ENCODE measurements around the gene KIAA1217. TPM values are rescaled to one million over a fixed set of nuclear protein-coding genes. Genes with fewer than 3 reads are reported as not detected.

The KIAA1217 gene
- total RNA-seq, 1 experiment from 2014 or later: 23.4 TPM

DNA sequence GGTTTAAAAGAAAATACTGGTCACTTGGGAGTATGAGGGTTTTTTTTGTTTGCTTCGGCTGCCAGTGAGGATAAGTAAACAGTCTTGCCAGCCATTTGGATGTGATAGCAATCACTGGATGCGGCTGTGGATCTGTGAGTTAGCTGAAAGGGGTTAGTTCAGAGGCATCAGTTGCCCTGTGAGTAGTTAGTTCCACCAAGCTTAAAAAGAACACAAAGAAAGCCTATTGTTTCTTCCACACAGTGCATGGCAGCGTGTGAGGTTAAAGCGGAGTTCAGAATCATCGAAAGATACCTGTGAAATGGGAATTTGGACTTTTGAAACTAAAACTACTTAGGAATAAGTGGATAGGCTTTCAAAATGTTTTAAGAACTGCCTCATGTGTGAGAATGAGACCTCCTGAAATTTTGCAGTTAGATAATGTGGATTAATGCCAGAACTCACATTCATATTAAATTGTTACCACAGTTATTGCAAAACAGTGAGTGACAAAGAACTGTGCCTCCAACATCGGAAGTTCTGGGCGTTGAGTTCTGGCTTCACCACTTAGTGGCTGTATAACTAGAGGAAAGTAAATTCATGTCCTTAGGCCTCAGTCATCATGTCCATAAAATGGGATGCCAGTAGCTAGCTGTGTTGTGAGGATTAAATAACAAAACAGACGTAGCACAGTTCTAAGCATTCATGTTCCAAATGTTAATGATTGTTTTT, 31.3 kb downstream of the KIAA1217 start:
- CTCF ChIA-PET: interaction anchor here (0.6 to 1.4 kb wide), 3 partner anchors 8 to 164 kb away, joined by 3 to 5 read pairs (median 4); no protein-coding TSS in a partner anchor
- no peak for ATAC-seq

GRCh38 chr10:24241536-24242040, 32.6 kb downstream of the KIAA1217 start:
- CTCF ChIA-PET: no interaction called here

More for the DNA sequence above, 31.3 kb downstream of the KIAA1217 start:
- Mint-ChIP-seq H3K36me3 (no peaks in the 10 kb centered on the region), H3K4me3 (peak overlapping the region; percentile 52), H3K9me3 (no peaks in the 10 kb centered on the region), H3K4me1 (peaks cover 51% of the 10 kb centered on the region), H3K27me3 (ENCODE audit: low read depth) (no peaks in the 10 kb centered on the region), H3K27ac (peak overlapping the region; percentile 89)
- TF ChIP-seq ZNF396 (CRISPR knock-in tag; IDR thresholded peaks at IDR 0.05; ENCODE audit: borderline replicate concordance): no peak
- TF ChIP-seq, protein P1, sequence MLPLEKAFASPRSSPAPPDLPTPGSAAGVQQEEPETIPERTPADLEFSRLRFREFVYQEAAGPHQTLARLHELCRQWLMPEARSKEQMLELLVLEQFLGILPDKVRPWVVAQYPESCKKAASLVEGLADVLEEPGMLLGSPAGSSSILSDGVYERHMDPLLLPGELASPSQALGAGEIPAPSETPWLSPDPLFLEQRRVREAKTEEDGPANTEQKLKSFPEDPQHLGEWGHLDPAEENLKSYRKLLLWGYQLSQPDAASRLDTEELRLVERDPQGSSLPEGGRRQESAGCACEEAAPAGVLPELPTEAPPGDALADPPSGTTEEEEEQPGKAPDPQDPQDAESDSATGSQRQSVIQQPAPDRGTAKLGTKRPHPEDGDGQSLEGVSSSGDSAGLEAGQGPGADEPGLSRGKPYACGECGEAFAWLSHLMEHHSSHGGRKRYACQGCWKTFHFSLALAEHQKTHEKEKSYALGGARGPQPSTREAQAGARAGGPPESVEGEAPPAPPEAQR (CRISPR knock-in tag; IDR thresholded peaks at IDR 0.05): no peak
- TF ChIP-seq, protein P2, sequence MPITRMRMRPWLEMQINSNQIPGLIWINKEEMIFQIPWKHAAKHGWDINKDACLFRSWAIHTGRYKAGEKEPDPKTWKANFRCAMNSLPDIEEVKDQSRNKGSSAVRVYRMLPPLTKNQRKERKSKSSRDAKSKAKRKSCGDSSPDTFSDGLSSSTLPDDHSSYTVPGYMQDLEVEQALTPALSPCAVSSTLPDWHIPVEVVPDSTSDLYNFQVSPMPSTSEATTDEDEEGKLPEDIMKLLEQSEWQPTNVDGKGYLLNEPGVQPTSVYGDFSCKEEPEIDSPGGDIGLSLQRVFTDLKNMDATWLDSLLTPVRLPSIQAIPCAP (CRISPR knock-in tag; IDR thresholded peaks at IDR 0.05): no peak
- POLR2A ChIA-PET: interaction anchor here (0.6 kb wide), 1 partner anchor 19 kb away, joined by 3 read pairs; no protein-coding TSS in a partner anchor
- no peak for DNase-seq (ENCODE audit: low spot score)

GRCh38 chr10:24242562-24242961, 33.6 kb downstream of the KIAA1217 start:
- TF ChIP-seq ZNF138 (CRISPR knock-in tag; conservative IDR thresholded peaks at IDR 0.05) (no peak), ZMAT4 (CRISPR knock-in tag; IDR thresholded peaks at IDR 0.05) (no peak), ATF3 (CRISPR knock-in tag; conservative IDR thresholded peaks at IDR 0.05) (no peak), TEAD4 (CRISPR knock-in tag; IDR thresholded peaks at IDR 0.05) (no peak), ATF1 (CRISPR knock-in tag; IDR thresholded peaks at IDR 0.05) (no peak), PRDM15 (CRISPR knock-in tag; IDR thresholded peaks at IDR 0.05) (no peak), ZNF416 (CRISPR knock-in tag; IDR thresholded peaks at IDR 0.05) (no peak), ATF2 (CRISPR knock-in tag; IDR thresholded peaks at IDR 0.05; ENCODE audit: borderline replicate concordance, low read depth) (no peak)
- H3K36me3 Mint-ChIP-seq: no peaks in the 10 kb centered on the region
- CTCF ChIA-PET: no interaction called here
- POLR2A ChIA-PET: no interaction called here
- no peak overlapping the region for H3K27ac Mint-ChIP-seq
- no peak for DNase-seq (ENCODE audit: low spot score)
- no peaks in the 10 kb centered on the region for H3K9me3 Mint-ChIP-seq
- no peaks in the 10 kb centered on the region for H3K27me3 Mint-ChIP-seq (ENCODE audit: low read depth)
- peaks cover 32% of the 10 kb centered on the region for H3K4me1 Mint-ChIP-seq
- no peak overlapping the region for H3K4me3 Mint-ChIP-seq
- ATAC-seq: no peak

More at GRCh38 chr10:24241536-24242040, 32.6 kb downstream of the KIAA1217 start:
- POLR2A ChIA-PET: no interaction called here
- ATAC-seq (no peak), DNase-seq (ENCODE audit: low spot score) (no peak)
- Mint-ChIP-seq H3K4me1 (peaks cover 40% of the 10 kb centered on the region), H3K27ac (no peak overlapping the region), H3K27me3 (ENCODE audit: low read depth) (no peaks in the 10 kb centered on the region), H3K36me3 (no peaks in the 10 kb centered on the region), H3K9me3 (no peaks in the 10 kb centered on the region), H3K4me3 (no peak overlapping the region)
- TF ChIP-seq SP1 (CRISPR knock-in tag; conservative IDR thresholded peaks at IDR 0.05): no peak
- no peak for TF ChIP-seq NFYB (CRISPR knock-in tag; conservative IDR thresholded peaks at IDR 0.05; ENCODE audit: low read depth)
- no peak for TF ChIP-seq SMAD4 (CRISPR knock-in tag; IDR thresholded peaks at IDR 0.05)
- no peak for TF ChIP-seq GRHL2 (CRISPR knock-in tag; IDR thresholded peaks at IDR 0.05; ENCODE audit: insufficient replicate concordance, severe bottlenecking)
- TF ChIP-seq CREM (CRISPR knock-in tag; IDR thresholded peaks at IDR 0.05): no peak
- no peak for TF ChIP-seq E2F1 (CRISPR knock-in tag; IDR thresholded peaks at IDR 0.05)
- no peak for TF ChIP-seq USF2 (CRISPR knock-in tag; IDR thresholded peaks at IDR 0.05)
